GM18526 (cell line): Measurements from ENCODE around the gene DGUOK.

Source experiments
- POLR2A ChIP-seq: IDR thresholded peaks from 3 replicates; pipeline ENCODE4 v1.6.1; 2011; ENCODE audit not compliant: insufficient read length; ENCODE audit errors: extremely low read depth

The DGUOK gene

DNA sequence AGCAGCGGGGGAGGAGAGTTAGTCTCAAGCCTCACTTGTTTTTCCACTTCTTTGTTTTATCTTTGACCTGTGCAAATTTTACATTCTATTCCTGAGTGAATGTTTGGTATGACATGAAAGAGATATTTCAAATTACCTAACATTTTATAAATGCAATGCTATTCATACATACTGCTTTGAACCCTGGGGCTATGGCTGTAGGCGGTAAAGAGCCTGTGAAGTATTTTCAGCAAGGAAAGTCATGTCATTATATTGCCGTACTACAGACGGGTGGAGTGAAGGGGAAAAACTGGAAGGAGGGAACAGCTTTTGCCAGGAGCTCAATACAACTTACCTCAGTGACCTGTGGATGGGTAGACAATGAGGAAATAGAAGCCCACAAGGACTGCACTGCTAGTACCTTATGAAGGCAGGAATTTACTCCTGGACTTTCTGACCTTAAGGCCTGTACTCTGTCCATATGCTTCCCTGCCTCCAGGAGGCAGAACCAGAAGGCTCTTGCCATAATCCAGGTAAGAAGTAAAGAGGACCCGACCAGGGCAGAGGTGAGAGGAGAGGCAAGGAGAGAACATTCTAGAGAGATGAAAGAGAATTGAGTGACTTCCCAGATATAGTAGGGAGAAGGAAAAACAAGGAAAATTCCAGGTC is 29.7 kb downstream of the DGUOK start:
- no peak for TF ChIP-seq POLR2A

DNA sequence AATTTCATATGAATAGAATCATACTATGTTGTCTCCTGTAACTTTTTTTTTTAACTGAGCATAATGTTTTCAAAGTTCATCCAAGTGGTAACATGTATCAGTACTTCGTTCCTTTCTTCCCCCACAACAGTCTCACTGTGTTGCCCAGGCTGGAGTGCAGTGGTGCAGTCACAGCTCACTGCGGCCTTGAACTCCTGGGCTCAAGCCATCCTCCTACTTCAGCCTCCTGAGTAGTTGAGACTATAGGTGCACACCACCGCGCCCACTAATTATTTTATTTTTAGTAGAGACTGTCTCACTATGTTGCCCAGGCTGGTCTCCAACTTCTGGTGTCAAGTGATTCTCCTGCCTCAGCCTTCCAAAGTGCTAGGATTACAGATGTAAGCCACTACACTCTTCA is 34.6 kb downstream of the DGUOK start:
- no peak for TF ChIP-seq POLR2A

DNA sequence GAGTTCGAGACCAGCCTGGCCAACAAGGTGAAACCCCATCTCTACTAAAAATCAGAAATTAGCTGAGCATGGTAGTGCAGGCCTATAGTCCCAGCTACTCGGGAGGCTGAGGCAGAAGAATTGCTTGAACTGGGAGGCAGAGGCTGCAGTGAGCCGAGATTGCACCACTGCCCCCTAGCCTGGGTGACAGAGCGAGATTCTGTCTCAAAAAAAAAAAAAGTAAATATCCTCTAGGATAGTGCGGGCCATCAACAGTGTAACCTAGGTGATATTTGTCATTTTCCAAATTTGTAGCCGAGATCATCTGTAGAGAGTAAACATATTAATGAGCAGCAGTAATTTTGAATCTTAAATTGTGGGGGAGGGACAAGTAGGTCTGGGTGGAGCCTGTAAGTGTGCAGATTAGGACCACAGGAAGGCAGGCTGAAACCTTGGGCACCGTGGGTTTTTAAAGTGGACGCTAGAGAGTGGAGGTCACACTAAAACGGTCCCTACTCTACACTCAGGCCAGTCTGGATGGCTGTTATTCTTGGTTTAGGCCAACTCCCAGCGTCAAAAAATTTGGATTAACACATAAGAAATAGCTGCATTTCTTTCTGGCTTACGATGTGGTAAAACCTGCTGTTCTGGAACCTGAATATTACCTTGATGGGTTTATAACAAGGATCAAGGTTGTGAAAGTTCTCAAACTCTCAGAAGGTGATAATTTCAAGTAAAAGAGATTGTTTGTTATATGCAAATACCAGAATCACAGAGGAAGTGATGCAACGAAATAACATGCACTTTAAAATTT is 35.3 kb downstream of the DGUOK start:
- no peak for TF ChIP-seq POLR2A

DNA sequence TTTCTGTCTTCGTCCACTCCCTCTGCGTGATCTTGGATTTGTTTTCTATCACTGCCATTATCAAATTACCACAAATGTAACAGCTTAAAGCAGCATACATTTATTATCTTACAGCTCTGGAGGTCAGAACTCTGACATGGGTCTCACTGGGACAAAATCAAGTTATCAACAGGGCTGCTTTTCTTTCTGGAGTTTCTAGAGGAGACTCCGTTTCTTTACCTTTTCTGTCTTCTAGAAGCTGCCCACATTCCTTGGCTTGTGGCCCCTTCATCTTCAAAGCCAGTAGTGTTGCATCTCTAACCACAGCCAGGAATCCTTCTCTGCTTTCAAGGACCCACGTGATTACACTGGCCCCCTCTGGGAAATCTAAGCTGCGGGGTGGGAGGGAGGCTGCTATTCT is 36.1 kb downstream of the DGUOK start:
- no peak for TF ChIP-seq POLR2A

DNA sequence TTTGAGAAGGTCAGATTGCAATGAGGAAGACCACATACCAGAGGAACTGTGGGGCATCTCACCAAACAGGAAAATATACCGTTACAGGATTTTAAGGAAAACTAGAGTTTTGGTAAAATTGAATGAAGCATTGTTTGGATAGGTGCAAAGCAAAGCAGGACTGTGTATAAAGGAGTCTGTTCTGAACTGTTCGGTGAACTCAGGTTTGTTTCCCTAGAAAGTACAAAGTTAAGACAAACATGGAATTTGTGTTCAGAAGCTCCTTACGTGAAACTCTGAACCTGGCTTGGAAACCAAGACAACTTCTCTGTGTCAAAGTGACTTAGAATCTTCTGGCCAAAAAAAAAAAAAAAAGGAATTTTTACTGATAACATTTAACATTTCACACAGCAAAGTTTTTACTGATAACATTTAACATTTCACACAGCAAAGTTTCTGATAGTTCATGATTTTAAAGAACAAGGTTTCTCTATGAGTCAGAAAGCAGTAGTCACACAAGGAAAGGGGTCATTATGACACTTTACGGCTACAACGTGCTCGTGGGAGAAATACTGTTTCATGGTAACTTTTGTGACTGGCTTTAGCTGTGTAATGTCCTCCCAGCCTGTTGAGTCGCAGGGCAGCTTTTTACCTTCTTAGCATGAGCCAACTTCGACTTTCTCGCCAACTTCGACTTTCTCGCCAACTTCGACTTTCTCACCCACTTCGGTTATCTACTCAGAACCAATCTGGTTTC is 36.9 kb downstream of the DGUOK start:
- TF ChIP-seq POLR2A: no peak

DNA sequence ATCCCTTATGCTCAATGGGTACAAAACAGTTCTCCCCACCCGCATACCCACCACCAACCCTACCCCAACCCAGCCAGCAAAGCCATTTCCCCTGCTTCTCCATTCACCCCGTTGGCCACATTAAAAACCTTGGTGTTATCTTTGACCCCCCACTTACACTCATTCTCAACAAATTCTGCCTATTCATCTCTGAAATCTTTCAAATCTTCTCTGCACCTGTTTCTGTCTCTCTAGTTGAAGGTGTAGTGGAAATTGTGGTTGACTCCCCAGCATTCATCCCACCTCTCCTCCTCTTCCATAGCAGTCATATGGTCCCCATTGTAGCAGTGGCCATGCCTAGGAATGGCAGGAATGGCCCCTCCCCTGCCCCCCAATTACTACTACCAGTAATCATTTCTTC is 37.5 kb downstream of the DGUOK start:
- TF ChIP-seq POLR2A: no peak

DNA sequence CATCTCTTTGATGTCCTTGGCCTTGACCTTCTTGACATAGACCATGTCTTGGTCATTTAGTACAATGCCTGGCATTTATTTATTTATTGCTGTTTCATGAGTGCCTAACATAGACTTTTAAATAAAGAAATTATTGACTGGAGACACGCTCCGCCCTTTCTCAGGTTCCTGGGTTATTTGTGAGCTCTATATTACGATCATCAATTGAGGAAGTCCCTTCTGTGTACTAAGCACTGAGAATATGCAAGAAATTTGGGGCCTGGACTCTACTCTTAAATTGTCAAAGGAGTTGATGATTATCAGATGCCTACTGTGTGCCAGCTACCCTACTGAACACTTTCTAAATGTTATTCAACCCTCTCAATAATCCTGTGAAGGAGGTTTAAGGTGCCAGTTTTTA is 38.4 kb downstream of the DGUOK start:
- no peak for TF ChIP-seq POLR2A

DNA sequence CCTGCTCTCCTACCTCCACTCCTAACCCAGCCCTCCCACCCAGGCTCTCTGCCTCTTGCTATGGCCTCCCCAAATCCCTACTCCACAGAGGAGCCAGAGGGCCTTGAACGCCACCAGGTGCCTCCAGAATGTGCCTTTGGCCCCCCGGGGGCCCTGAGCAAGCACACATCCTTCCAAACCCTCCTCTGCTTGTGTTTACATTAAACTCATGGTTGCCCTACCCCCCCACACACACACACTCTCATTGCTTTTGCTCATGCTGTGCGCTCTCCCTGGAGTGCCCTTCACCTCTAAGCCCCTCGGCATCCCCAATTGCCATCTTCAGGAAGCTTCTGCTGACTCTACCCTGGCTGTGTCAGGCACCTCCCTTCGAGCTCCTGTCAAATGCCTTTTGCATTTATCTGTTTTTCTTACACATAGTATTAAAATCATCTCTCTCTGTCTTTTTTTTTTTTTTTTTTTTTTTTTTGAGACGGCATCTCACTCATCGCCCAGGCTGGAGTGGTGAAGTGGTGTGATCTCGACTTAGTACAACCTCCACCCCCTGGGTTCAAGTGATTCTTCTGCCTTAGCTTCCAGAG is 41.8 kb downstream of the DGUOK start:
- TF ChIP-seq POLR2A: no peak

DNA sequence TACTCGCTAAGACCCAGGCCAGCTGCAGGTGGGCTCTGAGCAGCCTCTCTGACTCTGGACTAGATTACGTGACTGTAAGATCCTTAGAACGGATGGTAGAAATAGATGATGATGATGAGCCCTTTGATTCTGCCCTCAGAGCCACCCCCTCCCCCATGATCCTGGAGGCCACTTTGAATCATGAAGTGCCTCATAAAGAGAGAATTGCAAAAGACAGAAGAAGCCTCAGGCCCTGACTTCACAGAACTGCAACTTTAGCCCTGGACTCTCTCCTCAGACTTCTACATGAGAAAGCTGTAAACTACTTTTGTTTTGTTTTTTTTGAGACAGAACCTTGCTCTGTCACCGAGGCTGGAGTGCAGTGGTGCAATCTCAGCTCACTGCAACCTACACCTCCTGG is 42.7 kb downstream of the DGUOK start:
- no peak for TF ChIP-seq POLR2A

DNA sequence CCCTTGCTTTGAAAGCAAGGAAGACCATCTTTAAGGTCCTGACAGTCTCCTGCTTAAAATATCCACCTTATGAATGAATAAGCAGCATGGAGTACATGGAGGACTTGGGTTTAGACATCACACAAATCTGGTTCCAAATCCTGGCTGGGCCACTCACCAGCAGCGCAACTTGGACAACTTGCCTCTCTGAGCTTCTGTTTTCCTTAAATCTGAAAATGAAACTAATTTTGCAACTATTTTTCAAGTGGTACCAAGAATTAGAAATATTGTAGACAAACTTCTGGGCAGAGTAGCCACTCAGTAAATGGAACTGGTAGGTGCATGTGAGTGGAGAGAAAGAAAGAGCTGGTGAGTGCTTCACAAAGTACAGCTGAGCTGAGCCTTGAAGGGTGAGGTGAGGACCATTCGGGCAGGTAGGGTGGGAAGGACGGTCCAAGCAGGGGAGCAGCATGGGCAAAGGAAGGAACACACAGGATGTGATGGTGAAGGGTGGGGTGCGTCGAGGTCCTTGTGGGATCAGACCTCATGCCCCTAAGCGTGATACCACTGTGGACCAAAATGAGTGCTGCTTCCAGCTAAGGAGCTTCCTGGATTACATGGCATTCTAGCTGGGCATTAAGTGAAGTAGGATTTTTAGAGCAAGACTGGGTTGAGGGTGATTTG is 43.6 kb downstream of the DGUOK start:
- no peak for TF ChIP-seq POLR2A

DNA sequence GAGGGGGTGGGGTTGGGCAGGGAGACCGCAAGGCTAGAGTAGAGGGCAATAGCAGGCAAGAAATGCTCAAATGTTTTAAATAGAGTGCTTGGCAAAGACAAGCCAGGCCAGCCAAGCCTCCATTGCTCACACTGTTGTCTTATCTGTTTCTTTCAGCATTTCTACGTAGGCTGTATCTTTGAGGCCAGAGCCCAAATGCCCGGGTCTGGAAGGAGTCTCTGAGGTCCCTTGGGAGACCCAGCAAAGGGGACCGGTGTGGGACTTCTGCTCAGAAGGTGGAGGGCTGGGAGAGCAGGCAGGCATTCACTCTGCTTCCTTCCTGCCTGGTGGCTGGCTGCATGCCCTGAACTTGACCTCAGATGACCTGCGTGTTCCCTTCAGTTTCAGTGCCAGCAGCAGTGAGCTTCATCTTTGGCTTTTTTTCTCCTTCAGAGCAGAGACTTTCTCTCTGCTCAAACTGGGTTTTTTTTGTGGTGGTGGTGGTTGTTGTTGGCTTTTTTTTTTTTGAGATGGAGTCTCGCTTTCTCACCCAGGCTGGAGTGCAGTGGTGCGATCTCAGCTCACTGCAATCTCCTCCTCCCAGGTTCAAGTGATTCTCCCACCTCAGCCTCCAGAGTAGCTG is 44.3 kb downstream of the DGUOK start:
- TF ChIP-seq POLR2A: no peak

DNA sequence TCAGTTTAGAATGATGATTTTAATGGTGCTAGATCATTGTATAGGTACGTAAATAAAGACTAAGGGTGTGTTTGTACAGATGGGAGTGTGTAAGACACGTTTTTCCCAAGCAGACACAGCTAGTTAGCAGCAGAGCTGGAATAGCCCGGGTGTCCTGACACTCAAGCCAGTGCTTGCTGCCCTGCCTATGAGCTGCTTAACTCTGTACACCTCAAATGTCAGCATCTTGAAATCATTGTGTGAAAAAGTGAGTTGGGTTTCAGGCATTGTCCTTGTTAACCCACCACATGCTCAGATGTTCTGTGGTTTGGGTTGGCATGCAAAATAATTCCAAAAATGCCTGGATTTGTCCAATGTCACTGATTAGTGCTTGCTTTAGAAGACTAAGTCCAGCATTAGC is 45.0 kb downstream of the DGUOK start:
- no peak for TF ChIP-seq POLR2A

DNA sequence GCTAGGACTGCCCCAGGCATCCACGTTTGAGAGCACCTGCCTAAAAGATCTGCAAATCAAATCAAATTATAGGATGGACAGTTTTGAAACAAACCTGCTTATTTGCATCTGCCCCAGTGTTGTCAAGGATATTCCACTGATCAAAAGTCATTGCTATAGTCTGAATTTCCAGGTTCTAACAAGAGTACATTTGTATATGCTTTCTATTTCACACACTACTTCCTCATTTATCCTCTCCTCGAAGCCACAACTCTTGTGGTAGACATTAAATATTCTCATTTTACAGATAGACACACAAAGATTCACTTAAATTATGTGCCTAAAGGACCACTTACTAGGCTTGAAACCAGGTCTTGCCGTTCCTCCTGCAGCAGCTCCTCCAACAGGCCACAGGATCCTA is 46.2 kb downstream of the DGUOK start:
- no peak for TF ChIP-seq POLR2A

DNA sequence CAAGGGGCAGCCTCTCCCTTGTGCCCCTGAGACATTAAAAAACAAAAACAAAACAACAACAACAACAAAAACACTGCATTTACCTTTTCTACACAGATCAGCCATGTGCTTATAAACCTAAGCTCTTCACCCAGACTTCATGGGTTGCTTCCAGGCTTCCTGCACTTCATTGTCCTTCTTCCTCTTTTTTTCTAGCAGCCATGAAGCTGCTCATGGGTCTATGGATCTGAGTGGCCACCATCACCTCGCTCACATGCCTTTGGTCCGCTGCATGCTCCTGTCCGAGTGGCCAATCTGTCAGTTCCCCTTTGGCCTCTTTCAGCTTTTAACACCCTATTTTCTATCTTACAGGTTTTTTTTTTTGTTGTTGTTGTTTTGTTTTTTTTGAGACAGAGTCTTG is 49.1 kb downstream of the DGUOK start:
- TF ChIP-seq POLR2A: no peak

DNA sequence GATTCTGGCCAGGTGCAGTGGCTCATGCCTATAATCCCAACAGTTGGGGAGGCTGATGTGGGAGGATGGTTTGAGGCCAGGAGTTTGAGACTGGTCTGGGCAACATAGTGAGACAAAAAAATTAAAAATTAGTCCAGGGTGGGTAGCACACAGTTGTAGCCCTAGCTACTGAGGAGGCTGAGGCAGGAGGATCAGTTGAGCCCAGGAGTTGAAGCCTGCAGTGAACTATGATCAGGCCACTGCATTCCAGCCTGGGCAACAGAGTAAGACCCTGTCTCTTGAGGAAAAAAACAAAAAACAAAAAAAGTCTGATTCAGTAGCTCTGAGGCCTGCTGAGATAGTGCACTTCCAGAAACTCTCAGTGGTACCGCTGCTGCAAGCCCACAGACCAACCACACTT is 50.1 kb downstream of the DGUOK start:
- TF ChIP-seq POLR2A: no peak
